HG03064 (cell line): Measurements from ENCODE around the gene ADARB2.
"Not testable (repeated sequence)": the region's sequence is repeated elsewhere in the genome, so short reads cannot be mapped to it uniquely, and the experiment has no call there.

ENCODE experiments used
- ATAC-seq: cut with Tn5 transposase; IDR thresholded peaks from one replicate; pipeline ENCODE4 v1.9.1; 2021; ENCODE audit warnings: low read depth; ENCODE audit not compliant: unreplicated experiment

The ADARB2 gene

GRCh38 chr10:1227510-1228402 lies 509.6 kb downstream of the ADARB2 start:
- no peak for ATAC-seq

GRCh38 chr10:1226907-1227306 lies 510.4 kb downstream of the ADARB2 start:
- ATAC-seq: not testable (repeated sequence)

DNA sequence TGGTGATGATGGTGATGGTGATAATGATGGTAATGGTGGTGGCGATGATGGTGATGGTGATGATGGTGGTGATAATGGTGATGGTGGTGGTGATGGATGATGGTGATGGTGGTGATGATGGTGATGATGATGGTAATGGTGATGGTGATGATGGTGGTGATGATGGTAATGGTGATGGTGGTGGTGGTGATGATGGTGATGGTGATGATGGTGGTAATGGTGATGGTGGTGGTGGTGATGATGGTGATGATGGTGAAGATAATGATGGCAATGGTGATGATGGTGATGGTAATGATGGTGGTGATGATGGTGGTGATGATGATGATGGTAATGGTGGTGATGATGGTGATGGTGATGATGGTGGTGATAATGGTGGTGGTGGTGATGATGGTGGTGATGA lies 517.5 kb downstream of the ADARB2 start:
- not testable (repeated sequence) for ATAC-seq

DNA sequence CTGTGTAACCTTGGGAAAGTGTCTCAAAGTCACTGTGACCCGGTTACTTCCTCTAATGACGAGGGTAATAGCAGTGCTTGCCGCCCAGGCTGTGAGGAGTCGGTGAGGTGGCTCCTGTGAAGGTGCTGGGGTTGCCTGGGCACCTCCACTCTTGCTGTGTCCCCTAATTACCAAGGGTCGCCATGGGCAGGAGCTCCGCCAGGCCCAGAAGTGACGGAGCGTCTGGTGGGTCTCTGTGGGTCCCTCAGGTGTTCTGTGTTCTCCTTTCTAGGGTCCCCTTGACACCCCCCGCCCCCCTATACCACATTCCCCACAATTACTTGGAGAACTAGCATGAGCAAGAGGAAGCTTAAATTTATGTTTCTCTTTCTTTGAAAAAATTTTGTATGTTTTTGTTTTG lies 519.7 kb downstream of the ADARB2 start:
- no peak for ATAC-seq

DNA sequence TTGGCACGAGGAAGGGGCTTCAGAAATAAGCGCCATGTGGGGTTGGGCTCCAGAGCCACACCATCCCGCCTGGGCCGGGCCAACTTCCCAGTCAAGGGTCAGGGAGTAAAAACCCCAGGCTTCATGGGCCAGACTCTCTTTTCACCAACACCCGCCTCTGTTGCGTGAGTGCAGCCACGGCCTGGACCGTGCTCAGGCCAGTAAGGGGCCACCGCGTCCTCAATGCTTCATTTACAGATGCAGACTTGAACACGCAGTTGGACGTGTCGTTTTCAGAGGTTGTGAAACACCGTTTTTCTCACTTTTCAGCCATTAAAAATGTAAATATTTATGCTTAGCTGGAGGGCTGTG lies 520.1 kb downstream of the ADARB2 start:
- ATAC-seq: no peak

DNA sequence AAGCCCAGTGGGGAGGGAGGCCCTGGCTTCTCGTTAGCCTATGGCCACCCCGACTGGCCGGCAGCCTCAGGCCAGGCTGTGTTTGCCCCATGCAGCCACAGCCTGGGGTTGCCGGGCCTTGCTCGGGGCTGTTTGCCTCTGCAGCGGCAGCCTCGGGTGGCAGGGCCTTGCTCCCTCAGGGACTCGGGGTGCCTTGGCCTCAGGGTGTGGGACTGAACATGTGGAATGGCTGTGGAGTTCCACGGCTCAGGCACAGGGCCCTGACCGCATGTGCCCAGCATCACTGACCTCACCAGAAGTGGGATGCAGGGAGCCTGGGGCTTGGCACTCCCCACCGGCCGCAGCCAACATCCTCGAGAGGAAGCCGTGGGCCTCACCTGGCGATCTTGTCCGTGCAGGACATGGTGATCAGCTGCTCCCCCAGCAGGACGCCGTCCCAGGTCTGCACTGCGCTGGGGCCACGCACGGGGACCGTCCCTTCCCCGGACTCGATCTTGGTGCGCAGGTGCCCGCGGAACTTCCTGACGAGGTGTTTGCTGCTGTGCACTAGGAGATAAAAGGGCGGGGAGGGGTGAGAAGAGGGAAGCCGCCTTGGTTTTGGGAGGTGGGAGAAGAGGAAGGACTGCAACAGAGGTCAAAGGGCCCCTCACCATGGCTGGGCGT lies 520.6 kb downstream of the ADARB2 start:
- ATAC-seq: no peak

GRCh38 chr10:1215862-1216573 lies 521.3 kb downstream of the ADARB2 start:
- no peak for ATAC-seq

GRCh38 chr10:1214882-1215540 lies 522.3 kb downstream of the ADARB2 start:
- no peak for ATAC-seq

- ATAC-seq: no peak
These were observed 523.2 kb downstream of the ADARB2 start for GRCh38 chr10:1214071-1214675.

- ATAC-seq: no peak
These were observed 523.9 kb downstream of the ADARB2 start for GRCh38 chr10:1213252-1214070.

DNA sequence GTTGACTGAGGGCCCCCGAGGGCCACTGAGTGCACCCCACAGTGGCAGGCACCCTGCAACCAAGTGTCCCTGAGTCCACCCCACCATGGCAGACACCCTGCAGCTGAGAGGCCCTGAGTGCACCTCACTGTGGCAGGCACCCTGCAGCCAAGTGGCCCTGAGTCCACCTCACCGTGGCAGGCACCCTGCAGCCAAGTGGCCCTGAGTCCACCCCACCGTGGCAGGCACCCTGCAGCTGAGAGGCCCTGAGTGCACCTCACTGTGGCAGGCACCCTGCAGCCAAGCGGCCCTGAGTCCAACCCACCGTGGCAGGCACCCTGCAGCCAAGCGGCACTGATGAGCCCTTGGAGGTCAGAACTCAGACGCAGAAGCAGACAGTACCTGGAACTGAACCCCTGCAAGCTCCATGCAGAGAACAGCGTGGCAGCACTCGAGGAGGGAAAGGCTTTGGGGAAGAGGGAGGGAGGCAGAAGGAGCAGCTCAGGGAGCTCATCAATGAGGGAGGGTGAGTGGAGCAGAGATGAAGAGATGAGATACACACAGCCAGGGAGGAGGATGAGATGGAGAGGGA lies 524.7 kb downstream of the ADARB2 start:
- ATAC-seq: no peak

DNA sequence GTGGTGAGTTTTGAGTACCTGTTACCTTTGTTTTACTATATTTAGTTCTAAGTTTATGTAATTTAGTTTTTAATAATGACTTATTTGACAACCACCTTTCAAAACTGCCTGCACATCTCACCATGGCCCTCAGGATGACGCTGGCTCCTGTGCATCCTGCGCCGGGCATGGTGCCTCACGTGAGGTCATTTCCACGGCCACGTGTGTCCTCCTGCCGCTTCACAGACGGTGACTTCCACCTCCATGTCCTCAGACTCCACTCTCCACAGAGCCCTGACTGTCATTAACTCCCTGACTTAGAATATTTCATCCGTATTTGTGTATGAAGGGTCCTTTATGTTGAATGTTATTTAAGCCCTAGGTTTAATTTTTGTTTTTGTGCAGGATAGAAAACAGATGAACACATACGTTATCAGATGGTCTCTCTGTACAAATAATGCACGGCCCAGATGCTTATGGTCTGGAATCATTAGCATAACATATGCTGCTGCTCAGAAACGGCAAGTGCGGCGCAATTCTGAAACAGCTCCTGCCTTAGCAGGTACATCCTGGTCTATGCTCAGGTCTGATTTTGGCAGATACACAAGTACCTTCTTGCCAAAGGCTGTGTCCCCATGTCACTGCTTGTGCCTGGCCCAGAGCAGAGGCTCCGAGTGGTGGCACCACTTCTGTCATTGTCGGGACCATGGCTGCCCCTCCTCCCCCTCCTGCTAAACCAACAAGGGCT lies 525.3 kb downstream of the ADARB2 start:
- no peak for ATAC-seq

DNA sequence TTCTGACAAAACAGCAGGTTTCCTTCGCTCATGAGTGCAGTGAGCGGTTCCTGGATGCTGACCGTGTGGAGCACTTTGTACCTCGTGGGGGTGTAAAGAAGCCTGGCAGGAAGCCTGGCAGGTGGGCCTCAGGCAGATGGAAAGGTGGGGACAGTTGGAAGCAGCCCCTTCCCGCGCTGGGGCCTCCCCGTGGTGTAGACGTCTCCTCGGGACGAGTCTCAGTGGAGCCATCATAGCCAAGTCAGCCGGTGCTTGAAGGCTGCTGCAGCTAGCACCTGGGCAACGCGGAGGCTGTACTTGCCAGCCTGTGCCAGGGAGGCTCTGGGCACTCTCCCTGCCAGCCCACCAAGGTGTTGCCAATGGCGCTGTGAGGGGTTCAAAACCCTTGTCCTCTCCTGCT lies 526.7 kb downstream of the ADARB2 start:
- ATAC-seq: no peak

GRCh38 chr10:1209355-1209979 lies 527.9 kb downstream of the ADARB2 start:
- no peak for ATAC-seq

DNA sequence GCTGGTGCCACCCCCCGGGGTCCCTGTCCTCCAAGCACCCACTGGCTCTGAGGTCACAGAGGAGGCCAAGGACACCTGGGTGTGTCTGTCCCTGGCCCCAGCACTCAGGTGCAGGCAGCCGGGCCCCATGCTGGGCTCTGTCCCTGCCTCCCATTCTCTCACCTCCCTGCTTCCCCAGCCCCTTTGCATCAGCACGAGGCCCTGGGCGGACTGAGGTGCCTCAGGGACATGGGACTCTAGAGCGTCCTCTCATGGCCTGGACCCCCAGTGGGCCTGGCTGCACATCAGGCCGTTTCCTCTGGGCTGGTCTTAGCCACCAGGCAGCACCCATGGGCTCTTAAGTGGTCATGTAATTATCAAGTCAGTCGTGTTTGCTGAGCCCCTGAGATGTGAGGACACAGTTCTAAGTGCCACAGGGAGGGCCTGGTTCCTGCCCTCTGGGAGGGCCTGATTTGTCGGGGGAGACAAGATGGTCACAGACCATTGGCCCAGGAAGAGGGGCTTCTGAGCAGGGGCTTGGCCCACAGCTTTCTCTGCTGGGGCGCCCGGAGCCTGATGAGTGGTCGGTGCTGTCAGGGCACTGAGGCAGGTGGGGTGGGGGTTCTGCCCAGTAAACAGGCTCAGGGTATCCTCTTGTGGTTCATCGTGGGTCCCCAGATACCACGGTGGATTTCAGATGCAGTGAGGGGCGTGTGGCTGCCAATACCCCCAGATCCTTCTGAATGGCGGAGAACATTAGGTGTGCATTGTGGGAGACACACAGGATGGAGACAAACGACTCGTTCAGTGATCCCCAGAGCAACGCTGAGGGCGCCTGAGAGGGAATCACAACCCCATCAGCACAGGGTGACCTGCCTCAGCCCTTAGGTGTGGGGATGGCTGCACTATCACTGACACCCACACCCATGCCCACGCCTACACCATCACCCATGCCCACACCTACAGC lies 528.7 kb downstream of the ADARB2 start:
- ATAC-seq: no peak

- ATAC-seq: no peak
These were observed 530.7 kb downstream of the ADARB2 start for GRCh38 chr10:1206601-1207000.

DNA sequence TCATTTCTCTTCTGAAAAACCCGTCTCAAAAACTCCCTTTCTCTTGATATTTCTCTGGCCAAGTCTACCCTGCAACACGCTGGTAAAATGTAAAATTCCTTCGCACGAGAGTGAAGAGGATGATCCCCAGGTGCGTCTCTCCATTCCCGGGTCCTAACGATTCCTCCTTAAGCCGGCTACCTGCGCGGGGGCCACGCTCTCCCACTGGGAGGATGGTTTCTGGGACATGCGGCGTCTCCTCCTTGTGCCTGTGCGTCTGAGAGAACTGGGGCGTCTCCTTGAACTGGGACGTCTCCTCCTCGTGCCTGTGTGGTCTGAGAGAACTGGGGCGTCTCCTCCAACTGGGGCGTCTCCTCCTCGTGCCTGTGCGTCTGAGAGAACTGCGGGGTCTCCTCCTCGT lies 531.2 kb downstream of the ADARB2 start:
- ATAC-seq: no peak
